Effector CD8-positive, alpha-beta T cell (primary cell): ENCODE data around the gene FLRT3.

Source experiments
- DNase-seq: peaks from one replicate; lab custom pipeline; 2025; lab: John Stamatoyannopoulos, UW

The FLRT3 gene

GRCh38 chr20:14319704-14320103 is 17.7 kb downstream of the FLRT3 start:
- no peak for DNase-seq

- DNase-seq: no peak
These were observed 23.9 kb downstream of the FLRT3 start for GRCh38 chr20:14313341-14314020.

- DNase-seq: no peak
These were observed 25.4 kb downstream of the FLRT3 start for GRCh38 chr20:14312001-14312400.

- no peak for DNase-seq
These were observed 26.3 kb downstream of the FLRT3 start for GRCh38 chr20:14310977-14311627.

GRCh38 chr20:14307956-14308355 is 29.5 kb downstream of the FLRT3 start:
- no peak for DNase-seq

GRCh38 chr20:14304472-14304871 is 32.9 kb downstream of the FLRT3 start:
- no peak for DNase-seq

GRCh38 chr20:14303651-14304050 is 33.8 kb downstream of the FLRT3 start:
- DNase-seq: no peak

GRCh38 chr20:14303106-14303505 is 34.3 kb downstream of the FLRT3 start:
- DNase-seq: no peak

- no peak for DNase-seq
These were observed 37.6 kb downstream of the FLRT3 start for GRCh38 chr20:14299831-14300230.

- DNase-seq: no peak
These were observed 41.6 kb downstream of the FLRT3 start for GRCh38 chr20:14295770-14296309.

GRCh38 chr20:14295238-14295637 is 42.2 kb downstream of the FLRT3 start:
- DNase-seq: no peak

- no peak for DNase-seq
These were observed 45.9 kb downstream of the FLRT3 start for GRCh38 chr20:14291502-14291901.

GRCh38 chr20:14288341-14289330 is 48.8 kb downstream of the FLRT3 start:
- DNase-seq: no peak

GRCh38 chr20:14284443-14284842 is 53.0 kb downstream of the FLRT3 start:
- no peak for DNase-seq

GRCh38 chr20:14282140-14282539 is 55.3 kb downstream of the FLRT3 start:
- DNase-seq: no peak
